ENCODE data around the gene CCNL1. TPM values are rescaled to one million over a fixed set of nuclear protein-coding genes. Genes with fewer than 3 reads are reported as not detected.

CCNL1 gene
- total RNA-seq, 2 experiments from 2014 or later = 206 to 214 TPM

GRCh38 chr3:157117875-157118654 is 41.9 kb downstream of the CCNL1 start:
- Mint-ChIP-seq H3K9me3 (no peaks in the 10 kb centered on the region), H3K27me3 (ENCODE audit: low read depth) (no peaks in the 10 kb centered on the region), H3K27ac (no peak overlapping the region), H3K4me1 (ENCODE audit: low read depth) (peaks cover 18% of the 10 kb centered on the region), H3K4me3 (no peak overlapping the region), H3K36me3 (ENCODE audit: low read depth) (no peaks in the 10 kb centered on the region)
- intact Hi-C loops (cut with micrococcal nuclease) = no loop called here
- no peak for DNase-seq
- CTCF ChIA-PET = interaction anchor here (0.6 to 2.1 kb wide), 6 partner anchors 9 to 965 kb away, joined by 3 to 7 read pairs (median 4); no protein-coding TSS in a partner anchor

- H3K27ac Mint-ChIP-seq = no peak overlapping the region
Measured at GRCh38 chr3:157117206-157117605, 42.7 kb downstream of the CCNL1 start.

GRCh38 chr3:157116017-157116416 is 43.9 kb downstream of the CCNL1 start:
- no peak overlapping the region for H3K27ac Mint-ChIP-seq
- peaks cover 5% of the 10 kb centered on the region for H3K4me1 Mint-ChIP-seq (ENCODE audit: low read depth)
- no peaks in the 10 kb centered on the region for H3K9me3 Mint-ChIP-seq
- no peak for DNase-seq
- no peaks in the 10 kb centered on the region for H3K27me3 Mint-ChIP-seq (ENCODE audit: low read depth)
- CTCF ChIA-PET = interaction anchor here (2.4 to 3.0 kb wide), 2 partner anchors 10 to 21 kb away, joined by 13 read pairs; no protein-coding TSS in a partner anchor
- no peaks in the 10 kb centered on the region for H3K36me3 Mint-ChIP-seq (ENCODE audit: low read depth)
- no peak overlapping the region for H3K4me3 Mint-ChIP-seq
- intact Hi-C loops (cut with micrococcal nuclease) = no loop called here

More at GRCh38 chr3:157117206-157117605, 42.7 kb downstream of the CCNL1 start:
- intact Hi-C loops (cut with micrococcal nuclease) = no loop called here
- H3K4me1 Mint-ChIP-seq (ENCODE audit: low read depth) = peaks cover 12% of the 10 kb centered on the region
- H3K27me3 Mint-ChIP-seq (ENCODE audit: low read depth) = no peaks in the 10 kb centered on the region
- H3K36me3 Mint-ChIP-seq (ENCODE audit: low read depth) = no peaks in the 10 kb centered on the region
- H3K4me3 Mint-ChIP-seq = no peak overlapping the region
- no peak for DNase-seq
- no peaks in the 10 kb centered on the region for H3K9me3 Mint-ChIP-seq
- CTCF ChIA-PET = interaction anchor here (1.0 to 2.4 kb wide), 4 partner anchors 9 to 70 kb away, joined by 3 to 13 read pairs (median 6); no protein-coding TSS in a partner anchor

GRCh38 chr3:157115069-157116006 is 44.6 kb downstream of the CCNL1 start:
- Mint-ChIP-seq H3K4me3 (no peak overlapping the region), H3K27me3 (ENCODE audit: low read depth) (no peaks in the 10 kb centered on the region), H3K27ac (no peak overlapping the region), H3K36me3 (ENCODE audit: low read depth) (no peaks in the 10 kb centered on the region), H3K9me3 (no peaks in the 10 kb centered on the region), H3K4me1 (ENCODE audit: low read depth) (peaks cover 5% of the 10 kb centered on the region)
- intact Hi-C loops (cut with micrococcal nuclease) = no loop called here
- DNase-seq = no peak
- CTCF ChIA-PET = interaction anchor here (0.6 to 3.0 kb wide), 6 partner anchors 10 to 85 kb away, joined by 3 to 13 read pairs (median 4); no protein-coding TSS in a partner anchor

GRCh38 chr3:157113832-157114505 is 46.0 kb downstream of the CCNL1 start:
- Mint-ChIP-seq H3K9me3 (no peaks in the 10 kb centered on the region), H3K36me3 (ENCODE audit: low read depth) (no peaks in the 10 kb centered on the region), H3K4me3 (no peak overlapping the region), H3K4me1 (ENCODE audit: low read depth) (no peaks in the 10 kb centered on the region), H3K27me3 (ENCODE audit: low read depth) (no peaks in the 10 kb centered on the region), H3K27ac (no peak overlapping the region)
- intact Hi-C loops (cut with micrococcal nuclease) = no loop called here
- no peak for DNase-seq
- CTCF ChIA-PET = interaction anchor here (0.7 to 3.0 kb wide), 8 partner anchors 8 to 24 kb away, joined by 3 to 13 read pairs (median 3); no protein-coding TSS in a partner anchor

- H3K4me1 Mint-ChIP-seq (ENCODE audit: low read depth) = no peaks in the 10 kb centered on the region
- H3K27me3 Mint-ChIP-seq (ENCODE audit: low read depth) = no peaks in the 10 kb centered on the region
- no peak for DNase-seq
- CTCF ChIA-PET = interaction anchor here (1.2 to 1.3 kb wide), 2 partner anchors 11 to 15 kb away, joined by 3 to 4 read pairs; no protein-coding TSS in a partner anchor
- H3K4me3 Mint-ChIP-seq = no peak overlapping the region
- intact Hi-C loops (cut with micrococcal nuclease) = no loop called here
- H3K36me3 Mint-ChIP-seq (ENCODE audit: low read depth) = no peaks in the 10 kb centered on the region
- no peak overlapping the region for H3K27ac Mint-ChIP-seq
- H3K9me3 Mint-ChIP-seq = no peaks in the 10 kb centered on the region
Measured at GRCh38 chr3:157112536-157112935, 47.4 kb downstream of the CCNL1 start.

- no peaks in the 10 kb centered on the region for H3K9me3 Mint-ChIP-seq
- CTCF ChIA-PET = interaction anchor here (1.3 kb wide), 1 partner anchor 12 kb away, joined by 3 read pairs; no protein-coding TSS in a partner anchor
- DNase-seq = no peak
- no peak overlapping the region for H3K4me3 Mint-ChIP-seq
- no peaks in the 10 kb centered on the region for H3K4me1 Mint-ChIP-seq (ENCODE audit: low read depth)
- H3K27me3 Mint-ChIP-seq (ENCODE audit: low read depth) = no peaks in the 10 kb centered on the region
- no peaks in the 10 kb centered on the region for H3K36me3 Mint-ChIP-seq (ENCODE audit: low read depth)
- H3K27ac Mint-ChIP-seq = no peak overlapping the region
- intact Hi-C loops (cut with micrococcal nuclease) = no loop called here
Measured at GRCh38 chr3:157111518-157111917, 48.4 kb downstream of the CCNL1 start.

- no peak for DNase-seq
- intact Hi-C loops (cut with micrococcal nuclease) = no loop called here
- no peaks in the 10 kb centered on the region for H3K36me3 Mint-ChIP-seq (ENCODE audit: low read depth)
- CTCF ChIA-PET = interaction anchor here (0.7 kb wide), 1 partner anchor 13 kb away, joined by 4 read pairs; no protein-coding TSS in a partner anchor
- H3K9me3 Mint-ChIP-seq = no peaks in the 10 kb centered on the region
- no peak overlapping the region for H3K27ac Mint-ChIP-seq
- H3K4me1 Mint-ChIP-seq (ENCODE audit: low read depth) = no peaks in the 10 kb centered on the region
- H3K27me3 Mint-ChIP-seq (ENCODE audit: low read depth) = no peaks in the 10 kb centered on the region
- H3K4me3 Mint-ChIP-seq = no peak overlapping the region
Measured at GRCh38 chr3:157110761-157111278, 49.1 kb downstream of the CCNL1 start.

GRCh38 chr3:157109267-157110141 is 50.4 kb downstream of the CCNL1 start:
- Mint-ChIP-seq H3K9me3 (no peaks in the 10 kb centered on the region), H3K27ac (no peak overlapping the region), H3K4me3 (no peak overlapping the region), H3K36me3 (ENCODE audit: low read depth) (no peaks in the 10 kb centered on the region), H3K4me1 (ENCODE audit: low read depth) (peaks cover 1% of the 10 kb centered on the region), H3K27me3 (ENCODE audit: low read depth) (no peaks in the 10 kb centered on the region)
- intact Hi-C loops (cut with micrococcal nuclease) = no loop called here
- CTCF ChIA-PET = interaction anchor here (0.7 to 1.8 kb wide), 3 partner anchors 8 to 28 kb away, joined by 3 to 5 read pairs (median 3); no protein-coding TSS in a partner anchor
- no peak for DNase-seq

- Mint-ChIP-seq H3K27me3 (ENCODE audit: low read depth) (no peaks in the 10 kb centered on the region), H3K27ac (no peak overlapping the region), H3K9me3 (no peaks in the 10 kb centered on the region), H3K4me3 (no peak overlapping the region), H3K36me3 (ENCODE audit: low read depth) (no peaks in the 10 kb centered on the region), H3K4me1 (ENCODE audit: low read depth) (peaks cover 17% of the 10 kb centered on the region)
- intact Hi-C loops (cut with micrococcal nuclease) = no loop called here
- CTCF ChIA-PET = interaction anchor here (0.6 to 4.0 kb wide), 3 partner anchors 10 to 271 kb away, joined by 4 to 11 read pairs (median 5); no protein-coding TSS in a partner anchor
- no peak for DNase-seq
Measured at GRCh38 chr3:157107644-157108133, 52.3 kb downstream of the CCNL1 start.
